Gastrocnemius medialis (tissue), 4 donors: ENCODE measurements around the gene CTNNBIP1. TPM values are rescaled to one million over a fixed set of nuclear protein-coding genes. Genes with fewer than 3 reads are reported as not detected.

Source experiments
- ATAC-seq, 2 donors: fragments of 150-250 bp; one replicate each; pipeline ENCODE4 v1.9.1; 2016
- DNase-seq, 2 donors: peaks; one replicate each; pipeline ENCODE4 v3.0.0-alpha.2; 2019
- H3K27ac ChIP-seq, 4 donors: fragments of 200-600 bp; sonication (generic); 1 replicate in 1 of 4; 2 replicates in 3 of 4; pipeline ENCODE4 v1.5.1; 2016 to 2018; ENCODE audit warnings: mild to moderate bottlenecking in 2 of 4, moderate library complexity in 1 of 4
- H3K27me3 ChIP-seq, 3 donors: fragments of 200-600 bp; sonication (generic) in 2 of 3; 1 replicate in 1 of 3; 2 replicates in 2 of 3; pipeline versions ENCODE4 v1.5.1 to v1.6.0; 2016 to 2019; ENCODE audit warnings: mild to moderate bottlenecking in 1 of 3, moderate library complexity in 1 of 3
- H3K36me3 ChIP-seq, 2 donors: fragments of 200-600 bp; sonication (generic) in 1 of 2; one replicate each; pipeline ENCODE4 v1.5.1; 2017 to 2018
- H3K4me1 ChIP-seq, 2 donors: fragments of 200-600 bp; sonication (generic) in 1 of 2; one replicate each; pipeline ENCODE4 v1.5.1; 2016 to 2017; ENCODE audit warnings: mild to moderate bottlenecking in 2 of 2
- H3K4me3 ChIP-seq, 4 donors: fragments of 200-600 bp; sonication (generic) in 3 of 4; 1 replicate in 1 of 4; 2 replicates in 3 of 4; pipeline ENCODE4 v1.5.1; 2016 to 2019; ENCODE audit warnings: mild to moderate bottlenecking in 2 of 4
- H3K9me3 ChIP-seq, 3 donors: fragments of 200-600 bp; sonication (generic) in 2 of 3; 1 replicate in 1 of 3; 2 replicates in 2 of 3; pipeline ENCODE4 v1.5.1; 2016 to 2019
- CTCF ChIP-seq, 5 experiments: fragments of 450-650 bp in 3 of 5; fragments of 200-600 bp in 2 of 5; sonication (generic) in 2 of 5; IDR thresholded peaks in 4 of 5; conservative IDR thresholded peaks in 1 of 5; 1 replicate in 4 of 5; 2 replicates in 1 of 5; pipeline ENCODE4 v1.5.1; 2016 to 2019; ENCODE audit warnings: antibody characterized with exemption in 5 of 5, mild to moderate bottlenecking in 3 of 5, moderate library complexity in 3 of 5
- POLR2A ChIP-seq, 2 donors: fragments of 450-650 bp; IDR thresholded peaks; one replicate each; pipeline ENCODE4 v1.6.1; 2017; ENCODE audit warnings: antibody characterized with exemption in 2 of 2, mild to moderate bottlenecking in 2 of 2, moderate library complexity in 2 of 2
- in situ Hi-C, 4 donors: fragments of 200-750 bp; cut with MboI; loops; one replicate each; pipeline versions ENCODE4 v1.15.0 to v1.8.0; 2017; ENCODE audit warnings: low sequenced_read_pairs in 4 of 4
- intact Hi-C: fragments of 100-400 bp; cut with DNase I; formaldehyde crosslinking; loops from one replicate; pipeline ENCODE4 v1.15.1; 2023; ENCODE audit warnings: low total_unique reads
- total RNA-seq, 4 donors: library from RNA; depleted of rRNA; stranded (reverse); fragments of >200 nt; gene quantifications; one replicate each; pipeline versions ENCODE4 v1.1.0 to v1.2.3, GENCODE V29; 2016

The CTNNBIP1 gene
- total RNA-seq, 4 donors from 2014 or later, result 10.3 to 13.2 (median 10.4) TPM

- Histone ChIP-seq H3K4me1 (peaks cover 16 to 33% of the 10 kb centered on the region in 2 donors), H3K27ac (no peak overlapping the region), H3K27me3 (no peaks in the 10 kb centered on the region), H3K36me3 (no peaks in the 10 kb centered on the region), H3K4me3 (no peak overlapping the region), H3K9me3 (no peaks in the 10 kb centered on the region)
- ATAC-seq, result no peak
- no peak for DNase-seq
- in situ Hi-C loops (loop anchor here in 1 of 4 donors (10.0 kb wide), 1 partner anchor 164 kb away; the partner anchor contains the start of gene UBE4B), intact Hi-C loops (no loop called here)
- TF ChIP-seq CTCF (IDR thresholded peaks at IDR 0.05 in 4 of 5, conservative IDR thresholded peaks at IDR 0.05 in 1 of 5) (no peak), POLR2A (IDR thresholded peaks at IDR 0.05) (no peak)
Observed at GRCh38 chr1:9871021-9871420, 39.0 kb downstream of the CTNNBIP1 start.

- TF ChIP-seq CTCF (IDR thresholded peaks at IDR 0.05 in 4 of 5, conservative IDR thresholded peaks at IDR 0.05 in 1 of 5), result no peak
- no peak for TF ChIP-seq POLR2A (IDR thresholded peaks at IDR 0.05)
- H3K36me3 ChIP-seq, result no peaks in the 10 kb centered on the region
- H3K4me3 ChIP-seq, result no peak overlapping the region
- H3K27ac ChIP-seq, result no peak overlapping the region
- H3K27me3 ChIP-seq, result no peaks in the 10 kb centered on the region
- H3K9me3 ChIP-seq, result no peaks in the 10 kb centered on the region
- in situ Hi-C loops (loop anchor here in 1 of 4 donors (10.0 kb wide), 1 partner anchor 164 kb away; the partner anchor contains the start of gene UBE4B), intact Hi-C loops (no loop called here)
- DNase-seq (no peak), ATAC-seq (no peak)
- peaks cover 16 to 32% of the 10 kb centered on the region in 2 donors for H3K4me1 ChIP-seq
Observed at GRCh38 chr1:9870572-9870971, 39.5 kb downstream of the CTNNBIP1 start.

DNA sequence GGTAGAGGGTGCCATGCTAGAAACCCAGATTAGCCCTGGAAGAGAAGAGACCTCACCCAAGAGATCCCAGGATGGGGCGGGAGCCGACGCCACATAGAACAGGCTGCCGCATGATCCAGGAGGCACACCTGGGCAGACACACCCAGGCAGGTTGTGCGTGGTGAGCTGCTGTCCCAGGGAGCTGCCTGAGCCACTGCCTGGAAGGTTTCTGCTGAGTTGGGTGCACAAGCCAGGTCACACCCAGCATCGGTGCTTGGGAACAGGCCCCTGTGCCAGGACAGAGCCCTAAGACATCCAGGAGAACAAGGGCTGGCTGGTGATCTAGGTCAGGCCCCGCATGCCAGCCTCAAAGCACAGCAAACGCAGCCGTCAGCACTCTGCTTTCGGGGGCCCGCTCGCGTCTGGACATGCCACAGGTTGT, 40.2 kb downstream of the CTNNBIP1 start:
- peaks cover 16 to 25% of the 10 kb centered on the region in 2 donors for H3K4me1 ChIP-seq
- no peak overlapping the region for H3K27ac ChIP-seq
- H3K36me3 ChIP-seq, result no peaks in the 10 kb centered on the region
- intact Hi-C loops, result loop anchor here (5.0 kb wide), 1 partner anchor 148 kb away; no protein-coding TSS in a partner anchor
- no peak for TF ChIP-seq POLR2A (IDR thresholded peaks at IDR 0.05)
- TF ChIP-seq CTCF (IDR thresholded peaks at IDR 0.05 in 4 of 5, conservative IDR thresholded peaks at IDR 0.05 in 1 of 5), result no peak
- no peaks in the 10 kb centered on the region for H3K9me3 ChIP-seq
- DNase-seq (no peak), ATAC-seq (no peak)
- no peaks in the 10 kb centered on the region for H3K27me3 ChIP-seq
- H3K4me3 ChIP-seq, result no peak overlapping the region
- in situ Hi-C loops, result loop anchor here (5.0 to 10.0 kb wide), 6 partner anchors 83 to 243 kb away; partner anchors contain the start of gene UBE4B (in 1 of the 4)

DNA sequence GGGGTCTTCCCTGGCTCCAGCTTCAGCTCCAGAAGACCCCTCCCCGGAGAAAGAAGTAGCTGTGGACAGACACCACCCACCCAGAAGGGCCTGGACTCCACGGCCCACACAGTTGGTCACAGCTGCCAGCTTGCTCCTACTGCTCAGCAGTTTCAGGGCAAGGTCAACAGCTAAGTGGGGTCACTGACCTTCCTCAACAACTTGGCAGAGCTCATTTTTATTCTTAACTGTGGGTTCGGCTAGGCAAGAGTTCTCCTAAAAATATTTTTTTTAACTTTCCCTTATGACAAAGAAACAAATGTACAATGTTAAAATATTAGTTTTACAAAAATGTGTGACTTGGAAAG, 41.9 kb downstream of the CTNNBIP1 start:
- ATAC-seq (no peak), DNase-seq (no peak)
- H3K27me3 ChIP-seq, result no peaks in the 10 kb centered on the region
- H3K4me3 ChIP-seq, result no peak overlapping the region
- no peaks in the 10 kb centered on the region for H3K36me3 ChIP-seq
- intact Hi-C loops, result loop anchor here (5.0 kb wide), 1 partner anchor 146 kb away; no protein-coding TSS in a partner anchor
- peaks cover 15 to 22% of the 10 kb centered on the region in 2 donors for H3K4me1 ChIP-seq
- H3K27ac ChIP-seq, result no peak overlapping the region
- no peaks in the 10 kb centered on the region for H3K9me3 ChIP-seq
- TF ChIP-seq POLR2A (IDR thresholded peaks at IDR 0.05), result no peak
- TF ChIP-seq CTCF (IDR thresholded peaks at IDR 0.05 in 4 of 5, conservative IDR thresholded peaks at IDR 0.05 in 1 of 5), result no peak
- in situ Hi-C loops, result loop anchor here (5.0 to 10.0 kb wide), 5 partner anchors 81 to 241 kb away; no protein-coding TSS in a partner anchor
